HG02759 (cell line): ENCODE data around the gene WDR55.
A peak's percentile ranks its signal among the peaks of the same experiment; 100 is the strongest.
"Not testable (repeated sequence)": the region's sequence is repeated elsewhere in the genome, so short reads cannot be mapped to it uniquely, and the experiment has no call there.

Source experiments
- ATAC-seq: cut with Tn5 transposase; IDR thresholded peaks from one replicate; pipeline ENCODE4 v1.9.1; 2021; ENCODE audit warnings: mild to moderate bottlenecking, moderate library complexity; ENCODE audit not compliant: unreplicated experiment

The WDR55 gene

GRCh38 chr5:140707812-140708211, 43.1 kb downstream of the WDR55 start:
- no peak for ATAC-seq

GRCh38 chr5:140708787-140709186, 44.1 kb downstream of the WDR55 start:
- ATAC-seq, result not testable (repeated sequence)

GRCh38 chr5:140710899-140711552, 46.3 kb downstream of the WDR55 start:
- ATAC-seq, result peak; percentile 90

GRCh38 chr5:140711794-140712193, 47.1 kb downstream of the WDR55 start:
- no peak for ATAC-seq

- ATAC-seq, result no peak
These were observed 48.9 kb downstream of the WDR55 start for GRCh38 chr5:140713562-140714094.

GRCh38 chr5:140716238-140716637, 51.5 kb downstream of the WDR55 start:
- not testable (repeated sequence) for ATAC-seq

- no peak for ATAC-seq
These were observed 53.5 kb downstream of the WDR55 start for GRCh38 chr5:140718266-140718592.

GRCh38 chr5:140720738-140721137, 56.0 kb downstream of the WDR55 start:
- not testable (repeated sequence) for ATAC-seq

- not testable (repeated sequence) for ATAC-seq
These were observed 56.7 kb downstream of the WDR55 start for GRCh38 chr5:140721395-140721794.
